GM06990 (cell line): ENCODE measurements around the gene PDGFRB.

Source experiments
- DNase-seq: peaks from one replicate; pipeline ENCODE4 v3.0.0-alpha.2; 2011; ENCODE audit not compliant: insufficient read length; ENCODE audit errors: extremely low read depth
- H3K27me3 ChIP-seq: replicated peaks from 2 replicates; pipeline ENCODE4 v1.6.0; 2011; ENCODE audit warnings: low read length; ENCODE audit not compliant: control insufficient read depth, insufficient read depth
- H3K36me3 ChIP-seq: 2 replicates; pipeline ENCODE4 v1.5.1; 2011; ENCODE audit warnings: low read length; ENCODE audit not compliant: control insufficient read depth, insufficient read depth
- H3K4me3 ChIP-seq: replicated peaks from 2 replicates; pipeline ENCODE4 v1.5.1; 2011; ENCODE audit warnings: low read depth, mild to moderate bottlenecking, control low read depth, low read length
- TF ChIP-seq, protein P1 (sequence below): IDR thresholded peaks from 2 replicates; pipeline ENCODE4 v1.5.1; 2011; ENCODE audit warnings: low read length, control low read depth, mild to moderate bottlenecking, inconsistent platforms; ENCODE audit not compliant: insufficient read depth, poor library complexity, severe bottlenecking

Gene PDGFRB

DNA sequence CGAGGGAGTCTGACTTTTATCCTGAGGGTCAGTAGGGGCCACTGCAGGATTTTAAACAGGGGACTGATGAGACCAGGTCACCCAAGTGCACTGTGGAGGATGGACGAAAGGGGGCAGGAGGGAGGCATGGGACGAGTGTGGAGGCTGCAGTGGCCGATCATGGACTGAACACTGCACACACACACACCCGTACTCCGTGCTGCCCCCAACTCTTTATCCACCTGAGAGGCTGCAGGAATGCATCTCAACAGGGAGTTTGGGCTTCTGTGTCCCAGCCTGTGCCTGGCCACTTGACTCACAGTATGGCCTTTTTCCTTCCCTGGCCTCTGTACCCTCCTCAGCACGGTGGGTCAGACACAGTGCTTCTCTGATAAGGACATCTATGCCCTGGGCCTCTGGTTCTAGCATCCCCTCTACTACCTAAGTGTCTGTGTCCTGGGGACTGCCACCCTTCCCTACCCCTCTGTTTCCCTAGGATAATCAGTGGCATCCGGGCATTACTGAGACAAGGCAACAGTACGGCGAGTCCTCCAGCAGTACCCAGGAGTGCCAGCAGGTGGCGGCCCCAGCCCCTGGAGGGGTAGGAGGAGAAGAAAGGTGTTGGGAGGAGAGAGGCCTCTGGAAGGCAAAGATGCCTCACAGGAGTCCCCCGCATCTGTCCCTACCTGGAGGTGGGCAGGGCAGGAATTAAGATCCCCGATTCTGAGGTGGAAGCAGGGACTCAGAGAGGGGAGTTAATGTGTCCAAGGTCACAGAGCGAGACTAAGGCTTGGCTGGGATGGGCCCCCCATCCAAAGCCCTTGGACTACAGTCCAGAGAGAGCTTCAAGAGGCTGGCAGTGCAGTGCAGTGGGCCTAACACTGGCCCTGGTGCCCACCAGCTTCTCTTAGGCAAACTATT lies 5.8 kb upstream of the PDGFRB start:
- Histone ChIP-seq H3K27me3 (no peaks in the 10 kb centered on the region; the same call in 1 of the 2 replicates), H3K36me3 (no peaks in the 10 kb centered on the region), H3K4me3 (no peak overlapping the region)
- peak; percentile 62 for DNase-seq
- TF ChIP-seq, protein P1, sequence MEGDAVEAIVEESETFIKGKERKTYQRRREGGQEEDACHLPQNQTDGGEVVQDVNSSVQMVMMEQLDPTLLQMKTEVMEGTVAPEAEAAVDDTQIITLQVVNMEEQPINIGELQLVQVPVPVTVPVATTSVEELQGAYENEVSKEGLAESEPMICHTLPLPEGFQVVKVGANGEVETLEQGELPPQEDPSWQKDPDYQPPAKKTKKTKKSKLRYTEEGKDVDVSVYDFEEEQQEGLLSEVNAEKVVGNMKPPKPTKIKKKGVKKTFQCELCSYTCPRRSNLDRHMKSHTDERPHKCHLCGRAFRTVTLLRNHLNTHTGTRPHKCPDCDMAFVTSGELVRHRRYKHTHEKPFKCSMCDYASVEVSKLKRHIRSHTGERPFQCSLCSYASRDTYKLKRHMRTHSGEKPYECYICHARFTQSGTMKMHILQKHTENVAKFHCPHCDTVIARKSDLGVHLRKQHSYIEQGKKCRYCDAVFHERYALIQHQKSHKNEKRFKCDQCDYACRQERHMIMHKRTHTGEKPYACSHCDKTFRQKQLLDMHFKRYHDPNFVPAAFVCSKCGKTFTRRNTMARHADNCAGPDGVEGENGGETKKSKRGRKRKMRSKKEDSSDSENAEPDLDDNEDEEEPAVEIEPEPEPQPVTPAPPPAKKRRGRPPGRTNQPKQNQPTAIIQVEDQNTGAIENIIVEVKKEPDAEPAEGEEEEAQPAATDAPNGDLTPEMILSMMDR = peak; percentile 97

DNA sequence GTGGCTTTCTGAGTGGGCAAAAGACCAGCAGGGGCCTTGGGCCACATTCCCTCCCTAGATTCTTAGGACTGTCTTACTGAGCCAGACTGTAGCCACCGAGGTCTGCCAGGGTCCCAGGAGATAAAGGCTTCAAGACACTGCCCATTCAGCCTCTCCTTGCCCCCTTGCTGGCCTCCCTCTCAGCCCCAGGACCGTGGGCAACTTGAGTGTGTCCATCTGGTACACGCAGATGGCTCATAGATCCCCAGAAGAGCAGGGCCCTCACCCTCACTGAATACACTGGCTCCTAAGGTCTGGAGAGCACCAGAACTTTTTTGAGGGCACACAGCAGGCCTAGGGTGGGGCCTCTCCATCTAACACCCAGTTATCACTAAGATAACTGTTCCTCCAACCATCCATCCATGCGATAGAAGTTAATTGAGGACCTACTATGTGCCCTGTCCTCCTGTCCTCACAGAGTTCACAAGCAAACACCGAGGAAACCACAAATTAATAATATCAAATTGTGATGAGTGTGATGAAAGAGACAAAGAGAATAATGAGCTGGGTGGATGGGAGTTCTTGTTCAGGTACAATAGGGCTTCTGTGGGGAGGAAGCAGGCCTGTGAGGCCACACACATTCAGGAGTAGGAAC lies 4.9 kb upstream of the PDGFRB start:
- no peak overlapping the region for H3K4me3 ChIP-seq
- H3K36me3 ChIP-seq = no peaks in the 10 kb centered on the region
- DNase-seq = no peak
- TF ChIP-seq, protein P1 = no peak
- no peaks in the 10 kb centered on the region for H3K27me3 ChIP-seq

DNA sequence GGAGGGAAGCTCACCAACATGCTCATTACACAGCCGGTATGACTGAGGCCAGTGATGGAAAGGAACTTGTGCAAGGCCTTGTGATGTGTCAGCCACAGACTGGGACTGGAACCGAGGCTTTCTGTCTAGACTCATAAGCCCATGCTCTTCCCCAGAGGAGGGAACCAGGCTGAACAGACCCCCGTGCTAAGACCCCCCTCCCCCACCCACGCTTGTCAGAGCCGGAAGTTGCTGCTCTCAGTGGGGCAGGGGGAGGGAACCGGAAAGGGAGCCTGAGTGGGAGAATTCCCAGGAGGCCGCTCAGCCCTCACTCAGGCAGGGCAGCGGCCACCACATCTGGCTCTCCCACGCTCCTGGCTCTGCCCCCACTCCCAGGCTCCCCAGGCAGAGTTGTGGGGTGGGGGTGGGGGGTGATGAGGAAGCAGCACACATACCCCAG lies 4.1 kb upstream of the PDGFRB start:
- no peaks in the 10 kb centered on the region for H3K27me3 ChIP-seq
- TF ChIP-seq, protein P1 = no peak
- no peaks in the 10 kb centered on the region for H3K36me3 ChIP-seq
- DNase-seq = no peak
- H3K4me3 ChIP-seq = no peak overlapping the region

DNA sequence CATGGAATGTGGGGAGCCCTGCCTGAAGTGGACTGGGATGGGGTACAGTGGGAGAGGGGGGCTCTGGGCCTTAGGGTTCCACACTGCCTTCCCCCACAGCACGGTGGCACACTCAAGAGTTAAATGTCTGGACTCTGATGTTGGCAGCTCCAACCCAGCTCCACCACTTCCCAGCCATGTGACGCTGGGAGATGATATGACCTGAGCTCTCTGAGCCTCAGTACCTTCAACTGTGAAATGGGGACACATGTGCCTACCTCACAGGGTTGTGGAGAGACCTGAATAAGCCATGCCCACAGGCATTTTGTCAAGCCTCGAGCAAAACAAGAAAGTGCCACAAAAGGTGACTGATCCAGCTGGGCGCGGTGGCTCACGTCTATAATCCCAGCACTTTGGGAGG lies 3.4 kb upstream of the PDGFRB start:
- Histone ChIP-seq H3K27me3 (no peaks in the 10 kb centered on the region), H3K36me3 (no peaks in the 10 kb centered on the region), H3K4me3 (no peak overlapping the region)
- DNase-seq = no peak
- TF ChIP-seq, protein P1 = no peak

DNA sequence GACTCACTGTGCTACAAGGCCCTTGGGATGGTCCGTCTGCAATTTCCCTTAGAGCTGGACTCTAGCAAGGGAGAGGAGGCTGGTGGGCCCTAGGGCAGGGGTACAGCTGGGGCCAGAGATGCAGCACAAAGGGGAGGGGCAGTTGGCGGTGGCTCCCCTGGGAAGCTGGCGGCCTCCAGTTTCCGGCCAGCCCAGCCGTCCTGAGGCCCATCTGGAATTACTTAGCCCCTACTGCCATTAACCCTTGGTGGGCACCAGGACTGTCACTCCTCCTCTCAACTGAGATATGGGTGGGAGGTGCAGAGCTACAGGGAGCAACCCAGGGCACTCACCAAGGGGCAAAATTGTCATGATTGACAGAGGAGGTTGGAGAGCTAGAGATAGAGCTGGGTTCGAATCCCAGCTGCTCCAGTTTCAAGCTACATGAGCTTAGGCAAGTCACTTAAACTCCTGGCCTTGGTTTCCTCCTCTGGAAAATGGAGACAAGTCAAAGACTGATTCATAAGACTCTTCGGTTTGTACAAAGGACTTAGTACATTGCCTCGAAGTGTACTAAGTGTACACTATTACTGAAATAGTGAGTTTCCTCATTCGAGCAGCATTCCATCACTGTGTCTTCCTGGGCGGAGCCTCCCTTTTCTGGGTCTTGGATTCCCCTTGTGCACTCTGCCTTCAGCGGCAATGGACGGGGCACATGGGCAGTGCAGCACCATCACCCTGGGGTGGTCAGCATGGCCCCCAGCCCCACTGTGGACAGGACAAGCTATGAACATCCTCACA lies 2.7 kb upstream of the PDGFRB start:
- Histone ChIP-seq H3K27me3 (peaks cover 2% of the 10 kb centered on the region; the same call in 1 of the 2 replicates), H3K4me3 (no peak overlapping the region), H3K36me3 (no peaks in the 10 kb centered on the region)
- TF ChIP-seq, protein P1 = no peak
- no peak for DNase-seq
